Nucleus accumbens (tissue), 56 donors: ENCODE data around the gene ZMIZ2.
"Not testable (repeated sequence)": the region's sequence is repeated elsewhere in the genome, so short reads cannot be mapped to it uniquely, and the experiment has no call there.

Experiments used
- DNase-seq, 56 donors: peaks; one replicate each; lab custom pipeline; 2025; lab: John Stamatoyannopoulos, UW

Gene ZMIZ2

DNA sequence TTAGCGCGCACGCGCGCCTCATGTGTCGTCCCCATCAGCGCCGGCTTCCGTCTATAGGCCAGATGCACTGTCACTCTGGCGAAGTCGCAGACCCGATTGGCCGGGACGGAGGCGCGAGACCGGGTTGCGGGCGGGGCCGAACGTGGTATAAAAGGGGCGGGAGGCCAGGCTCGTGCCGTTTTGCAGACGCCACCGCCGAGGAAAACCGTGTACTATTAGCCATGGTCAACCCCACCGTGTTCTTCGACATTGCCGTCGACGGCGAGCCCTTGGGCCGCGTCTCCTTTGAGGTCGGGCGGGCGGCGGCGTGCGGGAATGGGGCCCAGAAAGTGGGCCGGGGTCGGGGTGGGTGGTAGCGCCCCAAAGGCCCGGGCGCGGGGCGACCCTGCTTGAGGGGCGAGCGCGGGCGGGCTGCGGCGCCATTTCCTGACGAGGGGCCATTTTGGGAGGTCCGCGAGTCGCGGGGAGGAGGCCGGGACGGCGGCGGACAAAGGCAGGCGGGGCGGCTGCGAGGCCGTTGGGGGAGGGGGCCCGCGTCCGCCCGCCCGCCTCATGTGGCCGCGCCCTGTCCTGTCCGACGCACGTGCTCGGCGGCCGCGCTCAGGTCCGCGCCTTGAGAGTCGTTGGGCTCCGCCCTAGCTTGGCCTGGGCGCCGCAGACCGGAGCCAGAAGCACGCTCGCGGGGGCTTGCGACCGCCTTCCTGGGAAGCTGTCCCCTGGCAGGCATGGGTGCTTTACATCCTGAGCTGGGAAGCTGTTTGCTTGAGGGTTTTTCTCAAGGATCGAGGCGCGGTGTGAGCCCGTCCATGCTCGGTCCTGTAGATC, 48.1 kb downstream of the ZMIZ2 start, which contains the start of gene PPIA:
PPIA (plus strand) TSS at position 178 of the 825 bp plus-strand sequence; CDS start at position 222, 44 bp downstream.
- DNase-seq = peak; percentile 11 to 99 (median 96)

- DNase-seq = peak in 55 of 56 donors; percentile 32 to 91 (median 76)
Observed at GRCh38 chr7:44797329-44798258, 48.9 kb downstream of the ZMIZ2 start.

DNA sequence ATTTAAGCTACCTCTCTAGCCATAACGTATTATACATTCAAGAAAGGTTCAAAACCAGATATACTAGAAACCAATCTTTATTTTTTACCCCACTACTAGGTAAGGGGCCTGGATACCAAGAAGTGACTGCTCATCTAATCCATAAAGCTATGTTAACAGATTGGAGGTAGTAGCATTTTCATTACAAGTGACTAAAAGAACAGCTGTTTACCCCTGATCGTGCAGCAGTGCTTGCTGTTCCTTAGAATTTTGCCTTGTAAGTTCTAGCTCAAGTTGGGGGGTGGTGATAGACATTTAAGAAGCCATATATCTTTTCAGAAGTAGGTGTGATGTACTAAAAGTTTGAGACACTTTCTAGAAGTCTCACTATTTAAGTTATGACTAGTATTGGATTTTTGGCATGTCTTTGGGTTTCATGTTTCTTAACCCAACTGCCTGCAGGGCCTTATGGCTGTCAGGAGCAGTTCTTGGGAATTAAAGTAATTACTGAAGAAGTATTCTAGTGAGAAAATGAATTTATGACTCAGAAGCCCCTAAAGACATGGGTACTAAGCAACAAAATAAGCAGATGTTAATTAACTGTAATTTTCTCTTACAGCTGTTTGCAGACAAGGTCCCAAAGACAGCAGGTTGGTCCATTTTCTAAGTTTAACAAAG, 50.1 kb downstream of the ZMIZ2 start:
- DNase-seq = no peak

- no peak for DNase-seq
Observed at GRCh38 chr7:44799939-44800338, 51.3 kb downstream of the ZMIZ2 start.

DNA sequence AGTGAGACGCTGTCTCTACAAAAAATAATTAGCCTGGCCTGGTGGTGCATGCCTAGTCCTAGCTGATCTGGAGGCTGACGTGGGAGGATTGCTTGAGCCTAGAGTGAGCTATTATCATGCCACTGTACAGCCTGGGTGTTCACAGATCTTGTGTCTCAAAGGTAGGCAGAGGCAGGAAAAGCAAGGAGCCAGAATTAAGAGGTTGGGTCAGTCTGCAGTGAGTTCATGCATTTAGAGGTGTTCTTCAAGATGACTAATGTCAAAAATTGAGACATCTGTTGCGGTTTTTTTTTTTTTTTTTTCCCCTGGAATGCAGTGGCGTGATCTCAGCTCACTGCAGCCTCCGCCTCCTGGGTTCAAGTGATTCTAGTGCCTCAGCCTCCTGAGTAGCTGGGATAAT, 53.2 kb downstream of the ZMIZ2 start:
- no peak for DNase-seq

GRCh38 chr7:44802418-44803025, 53.9 kb downstream of the ZMIZ2 start:
- DNase-seq = no peak

- not testable (repeated sequence) for DNase-seq
Observed at GRCh38 chr7:44803828-44804519, 55.3 kb downstream of the ZMIZ2 start.

- no peak for DNase-seq
Observed at GRCh38 chr7:44805950-44806349, 57.3 kb downstream of the ZMIZ2 start.

- DNase-seq = no peak
Observed at GRCh38 chr7:44808914-44809393, 60.3 kb downstream of the ZMIZ2 start.

- DNase-seq = peak in 2 of 56 donors; percentile 6 to 9
Observed at GRCh38 chr7:44811093-44811492, 62.4 kb downstream of the ZMIZ2 start.

DNA sequence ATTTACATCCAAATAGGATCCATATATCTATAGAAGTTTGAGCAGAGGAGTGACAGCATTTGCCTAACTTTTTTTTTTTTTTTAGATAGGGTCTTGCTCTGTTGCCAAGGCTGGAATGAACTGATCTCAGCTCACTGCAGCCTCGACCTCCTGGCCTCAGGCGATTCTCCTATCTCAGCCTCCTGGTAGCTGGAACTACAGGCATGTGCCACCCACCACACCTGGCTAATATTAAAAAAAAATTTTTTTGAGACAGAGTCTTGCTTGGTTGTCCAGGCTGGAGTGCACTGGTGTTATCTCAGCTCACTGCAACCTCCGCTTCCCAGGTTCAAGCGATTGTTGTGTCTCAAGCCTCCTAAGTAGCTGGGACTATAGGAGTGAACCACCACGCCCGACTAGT, 62.9 kb downstream of the ZMIZ2 start:
- no peak for DNase-seq

GRCh38 chr7:44814919-44815318, 66.3 kb downstream of the ZMIZ2 start:
- no peak for DNase-seq

- DNase-seq = no peak
Observed at GRCh38 chr7:44819292-44819691, 70.6 kb downstream of the ZMIZ2 start.
